IMR-90 (cell line): ENCODE results near the gene SRSF12. TPM values are rescaled to one million over a fixed set of nuclear protein-coding genes. Genes with fewer than 3 reads are reported as not detected.

Experiments
- ATAC-seq: fragments of 200-7000 bp; cut with Tn5 transposase; 2 replicates; pipeline ENCODE4 v1.9.1; 2020; ENCODE audit warnings: low read depth, mild to moderate bottlenecking, moderate library complexity
- BruUV-seq: library from RNA; stranded (reverse); fragments of 400-500 nt; replicated peaks from 2 replicates; lab custom pipeline; 2021; lab: Mats Ljungman, UMichigan
- CTCF ChIA-PET: fragments of 300-600 bp; formaldehyde crosslinking; extraction: SDS; loops from one replicate; lab custom pipeline; 2021; ENCODE audit warnings: antibody characterized with exemption; lab: Yijun Ruan, JAX
- POLR2A ChIA-PET: fragments of 300-600 bp; sonication (Branson Sonifier 250); formaldehyde crosslinking; loops from one replicate; lab custom pipeline; 2022; ENCODE audit warnings: antibody characterized with exemption; ENCODE audit not compliant: unreplicated experiment; lab: Charles Lee
- DNase-seq: peaks from one replicate; pipeline ENCODE4 v3.0.0; 2013
- H2AFZ ChIP-seq: replicated peaks from 2 replicates; pipeline ENCODE3; 2013; ENCODE audit warnings: low read length, mild to moderate bottlenecking; ENCODE audit not compliant: poor library complexity
- H2AK5ac ChIP-seq: 2 replicates; pipeline ENCODE4 v1.6.1; 2013; ENCODE audit warnings: low read depth, low read length, inconsistent platforms
- H2AK9ac ChIP-seq: replicated peaks from 2 replicates; pipeline ENCODE3; 2013; ENCODE audit warnings: mild to moderate bottlenecking, low read depth, low read length, moderate library complexity; ENCODE audit not compliant: poor library complexity
- H2BK120ac ChIP-seq: 2 replicates; pipeline ENCODE4 v1.6.1; 2013; ENCODE audit warnings: low read depth, low read length, inconsistent platforms
- H2BK15ac ChIP-seq: 3 replicates; pipeline ENCODE4 v1.6.1; 2013; ENCODE audit warnings: low read depth, low read length, inconsistent platforms
- H2BK20ac ChIP-seq: 2 replicates; pipeline ENCODE4 v1.6.1; 2013; ENCODE audit warnings: low read depth, mild to moderate bottlenecking, inconsistent platforms, low read length, moderate library complexity
- H2BK5ac ChIP-seq: 2 replicates; pipeline ENCODE4 v1.6.1; 2013; ENCODE audit warnings: mild to moderate bottlenecking, low read depth, low read length, inconsistent platforms; ENCODE audit not compliant: poor library complexity, severe bottlenecking
- H3K14ac ChIP-seq: replicated peaks from 2 replicates; pipeline ENCODE4 v1.6.1; 2013; ENCODE audit warnings: low read depth, low read length, inconsistent platforms
- H3K18ac ChIP-seq: 2 replicates; pipeline ENCODE4 v1.6.1; 2013; ENCODE audit warnings: low read depth, low read length, control low read depth
- H3K23ac ChIP-seq: 2 replicates; pipeline ENCODE4 v1.6.1; 2013; ENCODE audit warnings: low read depth, low read length, inconsistent platforms
- H3K27ac ChIP-seq: 2 replicates; pipeline ENCODE4 v1.5.1; 2013; ENCODE audit warnings: mild to moderate bottlenecking, control low read depth, low read length; ENCODE audit not compliant: insufficient read depth
- H3K27me3 ChIP-seq: 2 replicates; pipeline ENCODE4 v1.6.1; 2013; ENCODE audit warnings: low read length; ENCODE audit not compliant: control insufficient read depth, insufficient read depth
- H3K36me3 ChIP-seq: 2 replicates; pipeline ENCODE4 v1.6.1; 2013; ENCODE audit warnings: low read length, mixed read lengths; ENCODE audit not compliant: control insufficient read depth, insufficient read depth
- H3K4ac ChIP-seq: 2 replicates; pipeline ENCODE4 v1.6.1; 2013; ENCODE audit warnings: low read depth, low read length, inconsistent platforms
- H3K4me1 ChIP-seq: 2 replicates; pipeline ENCODE4 v1.6.1; 2013; ENCODE audit warnings: low read length, mixed read lengths; ENCODE audit not compliant: control insufficient read depth, insufficient read depth
- H3K4me2 ChIP-seq: 2 replicates; pipeline ENCODE4 v1.6.1; 2013; ENCODE audit warnings: low read depth, mild to moderate bottlenecking, control low read depth, low read length, moderate library complexity
- H3K4me3 ChIP-seq: 2 replicates; pipeline ENCODE4 v1.5.1; 2013; ENCODE audit warnings: low read depth, mild to moderate bottlenecking, control low read depth, low read length, moderate library complexity; ENCODE audit not compliant: insufficient read depth
- H3K56ac ChIP-seq: 2 replicates; pipeline ENCODE4 v1.6.1; 2013; ENCODE audit warnings: low read length, inconsistent platforms; ENCODE audit not compliant: insufficient read depth; ENCODE audit errors: extremely low read depth
- H3K79me1 ChIP-seq, 2 experiments: 2 replicates each; pipeline ENCODE4 v1.6.1; 2013; ENCODE audit warnings: low read length in 2 of 2, inconsistent platforms in 1 of 2, low read depth in 1 of 2
- H3K9ac ChIP-seq: 2 replicates; pipeline ENCODE4 v1.6.1; 2013; ENCODE audit warnings: low read depth, low read length, control low read depth
- H3K9me1 ChIP-seq: 2 replicates; pipeline ENCODE4 v1.6.1; 2013; ENCODE audit warnings: low read length, inconsistent platforms; ENCODE audit not compliant: insufficient read depth
- H3K9me3 ChIP-seq: 2 replicates; pipeline ENCODE4 v1.6.1; 2013; ENCODE audit warnings: low read length; ENCODE audit not compliant: control insufficient read depth, insufficient read depth
- H4K20me1 ChIP-seq: 2 replicates; pipeline ENCODE4 v1.6.1; 2013; ENCODE audit warnings: low read length, inconsistent platforms; ENCODE audit not compliant: insufficient read depth
- H4K5ac ChIP-seq: 2 replicates; pipeline ENCODE4 v1.6.1; 2013; ENCODE audit warnings: mild to moderate bottlenecking, low read depth, low read length, control low read depth
- H4K8ac ChIP-seq, 2 experiments: 2 replicates each; pipeline ENCODE4 v1.6.1; 2013; ENCODE audit warnings: low read depth in 2 of 2, low read length in 2 of 2, control low read depth in 1 of 2, inconsistent platforms in 1 of 2
- H4K91ac ChIP-seq: 2 replicates; pipeline ENCODE4 v1.6.1; 2013; ENCODE audit warnings: low read depth, low read length, inconsistent platforms; ENCODE audit not compliant: insufficient read depth
- CEBPB ChIP-seq: IDR thresholded peaks from 2 replicates; pipeline ENCODE4 v1.6.1; 2012; ENCODE audit warnings: low read depth, low read length, improper control_type of control experiment
- CHD1 ChIP-seq: IDR thresholded peaks from 2 replicates; pipeline ENCODE4 v1.6.1; 2012; ENCODE audit warnings: low read depth, low read length, improper control_type of control experiment
- ELK1 ChIP-seq: fragments of 150-350 bp; IDR thresholded peaks from 2 replicates; pipeline ENCODE4 v1.6.1; 2016; ENCODE audit warnings: low read depth, mild to moderate bottlenecking, low read length, moderate library complexity, borderline replicate concordance
- NFE2L2 ChIP-seq: fragments of 150-350 bp; IDR thresholded peaks from 2 replicates; pipeline ENCODE4 v1.6.1; 2016; ENCODE audit warnings: low read depth, mild to moderate bottlenecking, low read length
- RAD21 ChIP-seq: IDR thresholded peaks from 2 replicates; pipeline ENCODE4 v1.6.1; 2012; ENCODE audit warnings: low read length, improper control_type of control experiment
- WGBS, 2 experiments: methylation state at CpG; one replicate each; pipeline versions ENCODE4 v1.1.5 to v1.1.7; 2013; ENCODE audit warnings: missing lambda C conversion rate in 2 of 2; ENCODE audit not compliant: insufficient read length in 1 of 2; ENCODE audit errors: extremely low coverage in 2 of 2; 5-methylcytosine and 5-hydroxymethylcytosine counted together
- dilution Hi-C: fragments of 300-500 bp; cut with HindIII; formaldehyde crosslinking; loops from one replicate; pipeline ENCODE4 v1.14.3; 2018; ENCODE audit warnings: low sequenced_read_pairs; ENCODE audit not compliant: unreplicated experiment
- in situ Hi-C: fragments of 300-500 bp; cut with MboI; formaldehyde crosslinking; loops from 3 replicates; pipeline ENCODE4 v1.14.3; 2019; ENCODE audit warnings: low sequenced_read_pairs, inconsistent platforms, mixed read lengths
- intact Hi-C: fragments of 100-400 bp; cut with micrococcal nuclease; formaldehyde crosslinking; loops from 2 replicates; pipeline ENCODE4 v1.10.0; 2022
- polyA plus RNA-seq, 3 experiments: library from polyadenylated mRNA; depleted of rRNA; stranded (reverse); fragments of >200 nt; gene quantifications; 2 replicates each; pipeline ENCODE4 v1.2.3, GENCODE V29; 2012; ENCODE audit warnings: low replicate concordance in 1 of 3
- total RNA-seq: library from RNA; depleted of rRNA; stranded (reverse); fragments of >200 nt; gene quantifications from 2 replicates; pipeline ENCODE4 v1.2.3, GENCODE V29; 2012

Gene SRSF12
- total and polyA plus RNA-seq, 2 of the 4 experiments (the other 2 are of a cell fraction): 0.21 to 0.36 TPM

- dilution Hi-C loops: no loop called here
- H4K91ac ChIP-seq: peak overlapping the region; percentile 86; the same call in 1 of the 2 replicates
- no peaks in the 10 kb centered on the region for H3K79me1 ChIP-seq
- no peak overlapping the region for H3K4me3 ChIP-seq
- peak; percentile 82 for ATAC-seq
- BruUV-seq: no TSS peak
- no peak overlapping the region for H3K27ac ChIP-seq
- H3K56ac ChIP-seq: no peak overlapping the region
- CTCF ChIA-PET: interaction anchor here (1.4 kb wide), 1 partner anchor 157 kb away, joined by 5 read pairs; no protein-coding TSS in a partner anchor
- H4K8ac ChIP-seq: peak overlapping the region in 1 of 2 experiments; percentile 51; a peak in 1 of 4 replicates
- no peak overlapping the region for H2AK5ac ChIP-seq
- H3K27me3 ChIP-seq: no peaks in the 10 kb centered on the region
- peaks cover 12% of the 10 kb centered on the region for H3K4me1 ChIP-seq
- no peak overlapping the region; the same call in 1 of the 2 replicates for H3K18ac ChIP-seq
- TF ChIP-seq RAD21: no peak
- TF ChIP-seq NFE2L2: no peak
- peak; percentile 63 for TF ChIP-seq CEBPB
- TF ChIP-seq CHD1: no peak
- no peak for TF ChIP-seq ELK1
- H3K4me2 ChIP-seq: peak overlapping the region; percentile 33
- WGBS, 2 experiments: 7% methylated on average over 3 of the region's 5 CpGs; no CpG with 5 or more reads in 1 of the 2 experiments
- DNase-seq: peak; percentile 70
- H2BK20ac ChIP-seq: peak overlapping the region; percentile 73
- H3K9ac ChIP-seq: no peak overlapping the region
- H2BK120ac ChIP-seq: peak overlapping the region; percentile 24; the same call in 1 of the 2 replicates
- H3K14ac ChIP-seq: no peak overlapping the region
- intact Hi-C loops: no loop called here
- peaks cover 7% of the 10 kb centered on the region for H3K9me1 ChIP-seq
- POLR2A ChIA-PET: no interaction called here
- H3K23ac ChIP-seq: no peak overlapping the region
- in situ Hi-C loops: loop anchor here (25.0 kb wide), 1 partner anchor 223 kb away; the partner anchor contains the start of gene UBE2J1
- no peak overlapping the region for H2BK5ac ChIP-seq
- peak overlapping the region; percentile 40 for H3K4ac ChIP-seq
- peak overlapping the region; percentile 16 for H2AFZ ChIP-seq
- H3K9me3 ChIP-seq: no peaks in the 10 kb centered on the region
- H2AK9ac ChIP-seq: no peak overlapping the region
- no peak overlapping the region for H2BK15ac ChIP-seq
- H3K36me3 ChIP-seq: no peaks in the 10 kb centered on the region
- H4K5ac ChIP-seq: no peak overlapping the region
- H4K20me1 ChIP-seq: no peaks in the 10 kb centered on the region
These were observed 21.9 kb upstream of the SRSF12 start for GRCh38 chr6:89139509-89140346.
